Loucy (cell line): ENCODE data around the gene CRACDL.

ENCODE experiments used
- H2AFZ ChIP-seq: fragments of 200-600 bp; sonication (generic); 2 replicates; pipeline ENCODE4 v1.6.0; 2016; ENCODE audit warnings: antibody characterized with exemption, mild to moderate bottlenecking, low read length, moderate library complexity
- H3F3A ChIP-seq: fragments of 200-600 bp; 2 replicates; pipeline ENCODE4 v1.6.0; 2016; ENCODE audit warnings: antibody characterized with exemption, low read depth, mild to moderate bottlenecking
- H3K27me3 ChIP-seq: fragments of 200-600 bp; sonication (generic); 2 replicates; pipeline ENCODE4 v1.6.1; 2014; ENCODE audit warnings: low read length, mild to moderate bottlenecking; ENCODE audit not compliant: insufficient read depth, poor library complexity, severe bottlenecking
- H3K36me3 ChIP-seq: fragments of 200-600 bp; sonication (generic); 2 replicates; pipeline ENCODE4 v1.6.1; 2016; ENCODE audit warnings: low read length; ENCODE audit not compliant: insufficient read depth
- H3K4me1 ChIP-seq: fragments of 200-600 bp; sonication (generic); 2 replicates; pipeline ENCODE4 v1.5.1; 2014; ENCODE audit warnings: low read length, mild to moderate bottlenecking; ENCODE audit not compliant: insufficient read depth, poor library complexity, severe bottlenecking
- H3K4me2 ChIP-seq: fragments of 200-600 bp; sonication (generic); 2 replicates; pipeline ENCODE4 v1.6.0; 2014; ENCODE audit warnings: antibody characterized with exemption, low read length, low read depth, mild to moderate bottlenecking; ENCODE audit not compliant: poor library complexity, severe bottlenecking
- H3K4me3 ChIP-seq: fragments of 200-600 bp; sonication (generic); 2 replicates; pipeline ENCODE4 v1.5.1; 2014; ENCODE audit warnings: low read length, mild to moderate bottlenecking, mixed read lengths; ENCODE audit not compliant: poor library complexity, severe bottlenecking
- H3K79me2 ChIP-seq: fragments of 200-600 bp; sonication (generic); 2 replicates; pipeline ENCODE4 v1.6.1; 2014; ENCODE audit warnings: low read length; ENCODE audit not compliant: insufficient read depth
- H3K9ac ChIP-seq: fragments of 200-600 bp; sonication (generic); 2 replicates; pipeline ENCODE4 v1.6.0; 2014; ENCODE audit warnings: mild to moderate bottlenecking, low read depth, low read length, moderate library complexity; ENCODE audit not compliant: poor library complexity, severe bottlenecking
- H3K9me2 ChIP-seq: fragments of 200-600 bp; sonication (generic); replicated peaks from 2 replicates; pipeline ENCODE4 v1.6.1; 2016; ENCODE audit warnings: low read depth, low read length, mixed read lengths
- H3K9me3 ChIP-seq: fragments of 200-600 bp; sonication (generic); 2 replicates; pipeline ENCODE4 v1.6.1; 2014; ENCODE audit warnings: mild to moderate bottlenecking, antibody characterized with exemption, low read length, low read depth; ENCODE audit not compliant: insufficient read depth
- H4K20me1 ChIP-seq: fragments of 200-600 bp; sonication (generic); 2 replicates; pipeline ENCODE4 v1.6.0; 2014; ENCODE audit warnings: antibody characterized with exemption, low read length, mild to moderate bottlenecking; ENCODE audit not compliant: insufficient read depth, poor library complexity, severe bottlenecking
- EZH2phosphoT487 ChIP-seq: fragments of 200-600 bp; IDR thresholded peaks from 2 replicates; pipeline ENCODE4 v1.6.1; 2018; ENCODE audit warnings: antibody characterized with exemption, mild to moderate bottlenecking, moderate library complexity, borderline replicate concordance
- TF ChIP-seq, protein P1 (sequence below): fragments of 200-600 bp; sonication (generic); conservative IDR thresholded peaks from 2 replicates; pipeline ENCODE4 v1.5.1; 2014; ENCODE audit warnings: mild to moderate bottlenecking, antibody characterized with exemption, low read length

CRACDL gene

GRCh38 chr2:98793897-98794830, 141.9 kb downstream of the CRACDL start:
- no peaks in the 10 kb centered on the region for H3K27me3 ChIP-seq
- H4K20me1 ChIP-seq = no peaks in the 10 kb centered on the region
- no peaks in the 10 kb centered on the region for H3K9me2 ChIP-seq
- H3K36me3 ChIP-seq = no peaks in the 10 kb centered on the region
- H3K9ac ChIP-seq = no peak overlapping the region
- H3K79me2 ChIP-seq = no peaks in the 10 kb centered on the region
- H3K9me3 ChIP-seq = no peaks in the 10 kb centered on the region
- no peak overlapping the region for H3K4me3 ChIP-seq
- H2AFZ ChIP-seq = 0 out of 2 replicates have a peak overlapping the region, but pooled peaks have one; percentile 20
- H3K4me1 ChIP-seq = peaks cover 8% of the 10 kb centered on the region
- TF ChIP-seq, protein P1, sequence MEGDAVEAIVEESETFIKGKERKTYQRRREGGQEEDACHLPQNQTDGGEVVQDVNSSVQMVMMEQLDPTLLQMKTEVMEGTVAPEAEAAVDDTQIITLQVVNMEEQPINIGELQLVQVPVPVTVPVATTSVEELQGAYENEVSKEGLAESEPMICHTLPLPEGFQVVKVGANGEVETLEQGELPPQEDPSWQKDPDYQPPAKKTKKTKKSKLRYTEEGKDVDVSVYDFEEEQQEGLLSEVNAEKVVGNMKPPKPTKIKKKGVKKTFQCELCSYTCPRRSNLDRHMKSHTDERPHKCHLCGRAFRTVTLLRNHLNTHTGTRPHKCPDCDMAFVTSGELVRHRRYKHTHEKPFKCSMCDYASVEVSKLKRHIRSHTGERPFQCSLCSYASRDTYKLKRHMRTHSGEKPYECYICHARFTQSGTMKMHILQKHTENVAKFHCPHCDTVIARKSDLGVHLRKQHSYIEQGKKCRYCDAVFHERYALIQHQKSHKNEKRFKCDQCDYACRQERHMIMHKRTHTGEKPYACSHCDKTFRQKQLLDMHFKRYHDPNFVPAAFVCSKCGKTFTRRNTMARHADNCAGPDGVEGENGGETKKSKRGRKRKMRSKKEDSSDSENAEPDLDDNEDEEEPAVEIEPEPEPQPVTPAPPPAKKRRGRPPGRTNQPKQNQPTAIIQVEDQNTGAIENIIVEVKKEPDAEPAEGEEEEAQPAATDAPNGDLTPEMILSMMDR = no peak
- no peak for TF ChIP-seq EZH2phosphoT487
- no peaks in the 10 kb centered on the region for H3F3A ChIP-seq
- no peak overlapping the region for H3K4me2 ChIP-seq

GRCh38 chr2:98793275-98793674, 142.8 kb downstream of the CRACDL start:
- H4K20me1 ChIP-seq = no peaks in the 10 kb centered on the region
- TF ChIP-seq, protein P1 = no peak
- TF ChIP-seq EZH2phosphoT487 = no peak
- H3F3A ChIP-seq = no peaks in the 10 kb centered on the region

GRCh38 chr2:98790221-98790620, 145.8 kb downstream of the CRACDL start:
- Histone ChIP-seq H3K4me1 (peaks cover 10% of the 10 kb centered on the region), H2AFZ (no peak overlapping the region), H3K79me2 (no peaks in the 10 kb centered on the region), H3K36me3 (no peaks in the 10 kb centered on the region), H3K4me2 (no peak overlapping the region), H3K4me3 (no peak overlapping the region), H3K9me3 (no peaks in the 10 kb centered on the region), H3F3A (no peaks in the 10 kb centered on the region), H3K9me2 (no peaks in the 10 kb centered on the region), H4K20me1 (no peaks in the 10 kb centered on the region), H3K27me3 (no peaks in the 10 kb centered on the region), H3K9ac (no peak overlapping the region)
- TF ChIP-seq, protein P1 = no peak
- no peak for TF ChIP-seq EZH2phosphoT487

More at GRCh38 chr2:98793275-98793674, 142.8 kb downstream of the CRACDL start:
- Histone ChIP-seq H3K9ac (no peak overlapping the region), H3K4me1 (peaks cover 8% of the 10 kb centered on the region), H2AFZ (no peak overlapping the region), H3K79me2 (no peaks in the 10 kb centered on the region), H3K9me3 (no peaks in the 10 kb centered on the region), H3K4me2 (no peak overlapping the region), H3K9me2 (no peaks in the 10 kb centered on the region), H3K36me3 (no peaks in the 10 kb centered on the region), H3K27me3 (no peaks in the 10 kb centered on the region), H3K4me3 (no peak overlapping the region)
